HG03565 (cell line): ENCODE results near the gene FANCI.

Experiments used
- ATAC-seq: cut with Tn5 transposase; IDR thresholded peaks from one replicate; pipeline ENCODE4 v1.9.1; 2021; ENCODE audit warnings: mild to moderate bottlenecking, moderate library complexity; ENCODE audit not compliant: unreplicated experiment

Gene FANCI

DNA sequence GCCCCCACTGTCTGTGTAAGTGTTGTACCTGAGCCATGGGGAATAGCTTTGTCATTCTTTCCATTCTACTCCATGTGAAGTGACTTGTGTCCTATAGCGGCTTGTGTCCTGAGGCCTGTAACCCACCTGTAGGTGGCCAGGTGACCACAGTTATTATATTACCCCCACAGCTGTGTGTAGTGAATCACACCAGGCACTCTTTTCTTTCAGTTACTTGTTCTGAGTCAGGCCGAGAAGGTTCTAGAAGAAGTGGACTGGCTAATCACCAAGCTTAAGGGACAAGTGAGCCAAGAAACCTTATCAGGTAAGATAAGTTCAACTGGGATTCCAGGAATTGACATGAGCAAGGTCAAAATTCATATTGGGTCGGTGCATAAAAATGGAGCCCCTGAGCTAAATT, 61.6 kb downstream of the FANCI start:
- no peak for ATAC-seq

GRCh38 chr15:89307046-89307587, 63.3 kb downstream of the FANCI start:
- no peak for ATAC-seq

DNA sequence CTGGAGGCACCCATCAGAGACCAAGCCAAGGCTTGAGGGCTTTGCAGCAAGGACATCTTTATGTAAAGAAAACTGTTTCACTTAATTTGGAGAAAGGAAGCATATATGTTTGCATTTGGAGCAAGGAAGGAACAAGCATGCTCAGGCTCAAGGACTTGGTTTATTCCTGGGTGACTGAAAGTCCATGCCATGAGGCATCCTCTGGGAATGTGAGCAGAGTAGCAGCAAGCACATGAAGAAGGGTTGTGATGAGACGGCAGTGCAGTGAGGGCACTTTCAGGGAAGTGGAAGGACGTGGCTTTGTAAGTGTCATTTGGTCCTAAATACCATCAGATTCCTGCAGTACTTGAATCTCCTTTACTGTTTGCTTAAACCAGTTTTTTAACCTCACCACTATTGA, 64.0 kb downstream of the FANCI start:
- no peak for ATAC-seq

DNA sequence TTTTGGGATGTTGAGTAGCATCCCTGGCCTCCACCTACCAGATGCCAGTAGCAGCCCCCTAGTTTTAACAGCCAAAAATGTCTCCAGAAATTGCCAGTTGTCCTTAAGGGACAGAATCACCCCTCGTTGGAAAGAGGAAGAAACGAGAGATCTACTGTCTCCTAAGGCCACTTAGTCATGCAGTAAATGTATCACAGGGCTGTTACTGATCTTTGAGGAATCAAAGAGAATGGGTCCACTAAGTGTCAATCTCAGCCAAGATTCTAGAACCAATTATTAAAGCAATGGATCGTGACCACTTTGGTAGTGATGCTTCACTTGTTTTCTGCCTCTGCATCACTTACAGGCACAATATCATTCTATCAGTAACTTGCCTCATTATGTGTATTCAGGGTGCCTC, 64.5 kb downstream of the FANCI start:
- ATAC-seq, result no peak

- ATAC-seq, result no peak
Observed at GRCh38 chr15:89309993-89310392, 66.2 kb downstream of the FANCI start.

- ATAC-seq, result no peak
Observed at GRCh38 chr15:89315375-89315929, 71.7 kb downstream of the FANCI start.

GRCh38 chr15:89316504-89316903, 72.7 kb downstream of the FANCI start:
- no peak for ATAC-seq

GRCh38 chr15:89317186-89317720, 73.5 kb downstream of the FANCI start:
- no peak for ATAC-seq

- no peak for ATAC-seq
Observed at GRCh38 chr15:89319678-89320077, 75.9 kb downstream of the FANCI start.

GRCh38 chr15:89320200-89320599, 76.4 kb downstream of the FANCI start:
- ATAC-seq, result no peak

- no peak for ATAC-seq
Observed at GRCh38 chr15:89321521-89322410, 78.0 kb downstream of the FANCI start.

DNA sequence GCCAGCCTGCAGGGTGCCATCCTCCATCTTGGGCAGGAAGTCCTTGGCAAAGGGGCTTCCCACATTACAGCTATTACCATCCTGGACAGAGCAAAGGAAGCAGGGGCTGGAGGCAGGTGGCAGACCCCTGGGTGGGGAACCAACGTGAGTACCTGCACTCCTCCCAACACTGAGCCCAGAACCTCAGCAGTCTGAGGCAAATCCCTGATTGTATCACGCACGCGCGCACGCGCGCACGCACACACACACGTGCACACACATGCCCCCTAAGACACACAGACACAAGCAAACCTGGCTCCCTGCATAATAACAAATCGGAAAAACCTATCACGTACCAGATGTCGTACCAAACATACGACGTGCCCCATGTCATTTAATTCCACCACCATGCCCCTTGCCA, 79.0 kb downstream of the FANCI start:
- ATAC-seq, result no peak

DNA sequence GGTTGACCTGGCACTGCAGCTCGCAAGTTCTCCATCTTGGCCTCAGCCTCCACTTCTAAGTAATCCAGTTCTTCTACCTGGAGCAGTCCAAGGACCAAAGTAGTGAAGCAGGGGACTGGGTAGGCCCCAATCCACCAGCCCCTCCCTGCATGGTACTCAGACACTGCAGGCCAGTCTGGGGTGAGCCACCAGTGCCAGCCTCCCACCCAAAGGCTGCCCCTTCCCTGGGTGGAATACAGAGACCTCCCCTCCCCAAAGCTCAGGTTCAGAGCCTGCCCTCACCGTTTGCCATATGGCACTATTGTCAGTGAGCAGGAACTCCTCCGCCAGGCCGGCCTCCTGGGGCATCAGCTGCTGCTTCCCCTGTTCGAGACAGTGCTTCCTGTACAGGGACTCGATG, 80.0 kb downstream of the FANCI start:
- no peak for ATAC-seq

DNA sequence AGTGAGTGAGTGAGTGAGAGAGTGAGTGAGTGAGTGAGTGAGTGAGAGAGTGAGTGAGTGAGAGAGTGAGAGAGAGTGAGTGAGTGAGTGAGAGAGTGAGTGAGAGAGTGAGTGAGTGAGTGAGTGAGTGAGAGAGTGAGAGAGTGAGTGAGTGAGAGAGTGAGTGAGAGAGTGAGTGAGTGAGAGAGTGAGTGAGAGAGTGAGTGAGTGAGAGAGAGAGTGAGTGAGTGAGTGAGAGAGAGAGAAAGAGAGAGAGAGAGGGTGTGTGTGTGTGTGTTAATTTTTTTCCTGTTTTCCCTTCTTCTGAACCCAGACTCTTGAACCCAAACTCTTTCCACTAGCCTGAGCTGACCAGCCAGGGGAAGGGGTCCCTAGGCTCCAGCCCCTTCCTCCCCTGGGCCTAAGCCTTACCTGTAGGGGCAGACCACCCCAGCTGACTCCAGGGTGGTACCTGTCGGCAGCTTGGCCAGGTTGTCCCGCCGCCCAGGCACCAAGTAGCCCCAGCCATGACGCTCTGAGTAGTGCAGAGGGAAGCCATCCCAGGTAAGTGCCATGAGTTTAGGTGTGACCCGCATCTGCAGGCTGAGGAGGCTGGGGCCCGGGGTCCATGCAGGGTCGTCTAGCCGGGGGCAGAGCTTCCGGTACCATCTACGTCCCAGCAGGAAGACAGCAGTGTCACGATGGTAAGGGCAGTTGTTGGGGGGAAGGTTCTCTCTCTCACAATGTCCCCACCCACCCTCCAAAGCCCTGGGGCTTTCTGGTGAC, 81.4 kb downstream of the FANCI start:
- ATAC-seq, result no peak

DNA sequence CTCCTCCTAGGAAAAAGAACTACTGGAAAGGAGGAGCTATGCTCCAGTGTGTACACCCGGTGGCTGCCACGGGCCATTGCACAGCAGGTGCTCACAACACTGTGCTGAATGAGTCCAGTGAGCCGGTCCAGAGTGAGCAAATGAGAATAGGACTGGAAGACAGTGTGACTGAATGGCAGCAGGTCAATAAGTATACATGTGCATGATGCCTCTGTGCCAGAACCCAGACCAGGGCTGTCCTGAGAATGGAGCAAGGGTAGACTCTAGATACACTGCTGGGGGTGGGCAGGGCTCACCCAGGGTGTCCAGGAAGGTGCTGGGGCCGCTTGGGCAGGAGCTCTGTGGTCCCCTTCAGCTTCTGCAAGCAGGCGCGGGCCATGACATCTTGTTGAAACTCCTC, 82.5 kb downstream of the FANCI start:
- no peak for ATAC-seq

- no peak for ATAC-seq
Observed at GRCh38 chr15:89327113-89327512, 83.3 kb downstream of the FANCI start.

DNA sequence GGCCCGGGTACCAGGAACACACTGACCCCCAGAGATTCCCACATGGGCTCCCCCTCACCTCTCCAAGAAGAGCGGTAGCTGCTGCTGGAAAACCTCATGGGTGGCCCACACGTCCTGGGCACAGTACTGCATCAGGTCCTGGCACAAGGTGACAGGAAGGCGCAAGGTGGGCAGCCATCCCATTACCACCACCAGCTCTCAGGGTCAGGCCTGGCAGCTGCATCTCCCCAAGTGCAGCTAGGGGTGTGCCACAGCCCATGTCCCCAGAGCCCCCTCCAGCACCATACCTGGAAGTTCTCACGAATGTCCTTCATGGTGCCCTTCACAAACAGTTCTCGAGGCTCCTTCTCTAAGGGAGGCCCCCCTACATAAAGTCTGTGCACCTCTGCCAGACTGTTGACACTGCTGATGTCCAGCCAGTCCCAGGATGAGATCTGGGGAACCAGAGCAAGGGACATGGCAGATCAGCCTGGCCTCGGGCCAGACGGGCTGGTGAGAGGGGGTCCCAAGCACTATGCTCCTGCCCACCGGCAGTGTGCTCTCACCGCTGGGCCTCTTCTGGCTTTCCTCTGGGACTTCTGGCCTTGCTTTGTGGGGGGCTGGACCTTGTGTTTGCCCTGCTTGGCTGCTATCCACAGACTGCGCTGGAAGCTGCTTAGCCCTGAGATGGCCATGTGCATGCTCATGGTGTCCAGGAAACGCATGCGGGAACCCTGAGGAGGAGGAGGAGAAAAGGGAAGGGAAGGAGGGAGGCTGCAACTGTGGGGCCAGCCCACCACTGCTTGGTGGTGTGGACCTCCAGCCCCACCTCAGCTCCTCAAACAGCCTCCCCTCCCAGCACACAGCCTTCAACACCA, 84.8 kb downstream of the FANCI start:
- no peak for ATAC-seq

- no peak for ATAC-seq
Observed at GRCh38 chr15:89329329-89330084, 85.7 kb downstream of the FANCI start.

DNA sequence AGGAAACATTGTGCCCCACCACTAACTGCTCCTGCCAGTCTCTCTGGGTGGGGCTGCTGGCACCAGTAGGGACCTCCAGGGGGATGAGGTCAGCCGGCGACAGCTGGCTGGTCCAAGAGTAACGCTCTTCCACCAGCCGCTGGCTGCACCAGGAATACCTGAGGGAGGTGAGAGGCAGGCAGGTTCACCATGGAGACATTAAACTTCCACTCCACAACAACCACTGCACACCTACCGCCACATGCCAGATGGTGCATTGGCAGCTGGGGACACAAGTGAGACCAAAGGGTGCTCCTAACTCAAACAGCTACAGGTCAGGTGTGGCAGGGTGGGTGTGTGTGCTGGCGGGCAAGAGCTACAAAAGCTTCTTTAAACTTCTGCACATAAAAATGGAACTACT, 86.3 kb downstream of the FANCI start:
- no peak for ATAC-seq
